H1 (cell line): ENCODE measurements around the gene INCENP. TPM values are rescaled to one million over a fixed set of nuclear protein-coding genes. Genes with fewer than 3 reads are reported as not detected.
"Not testable (repeated sequence)": the region's sequence is repeated elsewhere in the genome, so short reads cannot be mapped to it uniquely, and the experiment has no call there.

ENCODE experiments used
- CTCF ChIA-PET: fragments of 300-600 bp; sonication (Branson Sonifier 250); formaldehyde crosslinking; loops from one replicate; lab custom pipeline; 2021; ENCODE audit not compliant: partially characterized antibody; lab: Charles Lee
- POLR2A ChIA-PET: fragments of 300-600 bp; sonication (Branson Sonifier 250); formaldehyde crosslinking; loops from one replicate; lab custom pipeline; 2021; ENCODE audit warnings: inconsistent platforms; ENCODE audit not compliant: partially characterized antibody; lab: Charles Lee
- DNase-seq, 2 experiments: peaks; one replicate each; pipeline versions ENCODE4 v3.0.0 to v3.0.0-alpha.2; 2010 to 2022; ENCODE audit warnings: low spot score in 2 of 2, low read depth in 1 of 2, mixed read lengths in 1 of 2
- FAIRE-seq: peaks from 2 replicates; lab custom pipeline; 2011; peaks lifted over from hg19 to GRCh38; lab: Jason Lieb, UNC
- H2AFZ ChIP-seq: 2 replicates; pipeline ENCODE4 v1.8.1; 2012; ENCODE audit warnings: low read length, inconsistent platforms
- H2AK5ac ChIP-seq: 2 replicates; pipeline ENCODE4 v1.6.1; 2013; ENCODE audit warnings: low read depth, low read length
- H2BK120ac ChIP-seq: replicated peaks from 2 replicates; pipeline ENCODE3; 2013; ENCODE audit warnings: low read depth, low read length, inconsistent platforms
- H2BK12ac ChIP-seq: 2 replicates; pipeline ENCODE4 v1.6.1; 2013; ENCODE audit warnings: low read depth, low read length
- H2BK15ac ChIP-seq: 2 replicates; pipeline ENCODE4 v1.6.1; 2013; ENCODE audit warnings: low read length
- H2BK20ac ChIP-seq: 2 replicates; pipeline ENCODE4 v1.6.1; 2013; ENCODE audit warnings: low read length
- H2BK5ac ChIP-seq: 2 replicates; pipeline ENCODE4 v1.6.1; 2013; ENCODE audit warnings: low read depth, low read length
- H3K14ac ChIP-seq: 2 replicates; pipeline ENCODE4 v1.6.1; 2013; ENCODE audit warnings: inconsistent platforms; ENCODE audit not compliant: insufficient read length
- H3K18ac ChIP-seq: 2 replicates; pipeline ENCODE4 v1.6.1; 2013; ENCODE audit warnings: low read length; ENCODE audit errors: extremely low read depth
- H3K23ac ChIP-seq: 2 replicates; pipeline ENCODE4 v1.6.1; 2013; ENCODE audit warnings: inconsistent platforms; ENCODE audit not compliant: insufficient read length
- H3K23me2 ChIP-seq: 2 replicates; pipeline ENCODE4 v1.6.1; 2013; ENCODE audit warnings: low read depth, low read length
- H3K27ac ChIP-seq: 2 replicates; pipeline ENCODE4 v1.6.1; 2011; ENCODE audit warnings: low read depth, low read length, inconsistent platforms
- H3K27me3 ChIP-seq, 4 experiments: replicated peaks in 1 of 4; 1 replicate in 1 of 4; 2 replicates in 3 of 4; pipeline versions ENCODE4 v1.6.1 to v1.8.1; 2011 to 2013; ENCODE audit warnings: low read length in 3 of 4, mild to moderate bottlenecking in 3 of 4, inconsistent platforms in 2 of 4, mixed read lengths in 2 of 4, moderate library complexity in 1 of 4; ENCODE audit not compliant: control insufficient read depth in 3 of 4, insufficient read depth in 3 of 4; ENCODE audit errors: extremely low read depth in 1 of 4
- H3K36me3 ChIP-seq, 4 experiments: 2 replicates each; pipeline versions ENCODE4 v1.6.1 to v1.8.1; 2011 to 2013; ENCODE audit warnings: mild to moderate bottlenecking in 4 of 4, low read length in 3 of 4, moderate library complexity in 2 of 4, control low read depth in 1 of 4, inconsistent platforms in 1 of 4; ENCODE audit not compliant: insufficient read depth in 4 of 4, control insufficient read depth in 2 of 4
- H3K4ac ChIP-seq: replicated peaks from 2 replicates; pipeline ENCODE3; 2013; ENCODE audit warnings: low read length, low read depth, mixed read lengths, inconsistent platforms; ENCODE audit not compliant: insufficient read length
- H3K4me1 ChIP-seq, 4 experiments: replicated peaks in 1 of 4; 1 replicate in 1 of 4; 2 replicates in 3 of 4; pipeline versions ENCODE4 v1.6.1 to v1.8.1; 2011 to 2013; ENCODE audit warnings: low read length in 3 of 4, inconsistent platforms in 2 of 4, mixed read lengths in 1 of 4; ENCODE audit not compliant: insufficient read depth in 4 of 4, control insufficient read depth in 3 of 4
- H3K4me2 ChIP-seq, 2 experiments: 2 replicates each; pipeline versions ENCODE4 v1.6.1 to v1.8.1; 2011 to 2013; ENCODE audit warnings: low read depth in 2 of 2, low read length in 2 of 2, control low read depth in 1 of 2, inconsistent platforms in 1 of 2, mild to moderate bottlenecking in 1 of 2; ENCODE audit not compliant: insufficient read depth in 1 of 2
- H3K4me3 ChIP-seq, 4 experiments: fragments of 200-600, 300-600 bp in 1 of 4; sonication (generic), shearing (Covaris generic), sonication (Bioruptor Twin) in 1 of 4; 2 replicates each; pipeline versions ENCODE4 v1.5.1 to v1.8.1; 2011 to 2016; ENCODE audit warnings: low read length in 4 of 4, low read depth in 3 of 4, control low read depth in 2 of 4, inconsistent platforms in 2 of 4, mild to moderate bottlenecking in 2 of 4, mixed read lengths in 1 of 4, moderate library complexity in 1 of 4; ENCODE audit not compliant: insufficient read depth in 2 of 4; ENCODE audit errors: extremely low read depth in 1 of 4
- H3K56ac ChIP-seq: replicated peaks from 2 replicates; pipeline ENCODE3; 2013; ENCODE audit warnings: low read depth, mild to moderate bottlenecking, mixed read lengths, low read length, inconsistent platforms; ENCODE audit not compliant: insufficient read length
- H3K79me1 ChIP-seq: 2 replicates; pipeline ENCODE4 v1.6.1; 2013; ENCODE audit warnings: low read depth, low read length, control low read depth
- H3K79me2 ChIP-seq, 2 experiments: 2 replicates each; pipeline versions ENCODE4 v1.6.1 to v1.8.1; 2012 to 2013; ENCODE audit warnings: low read length in 2 of 2, mild to moderate bottlenecking in 2 of 2, inconsistent platforms in 1 of 2; ENCODE audit not compliant: insufficient read depth in 2 of 2, control insufficient read depth in 1 of 2
- H3K9ac ChIP-seq, 4 experiments: replicated peaks in 1 of 4; 1 replicate in 1 of 4; 2 replicates in 3 of 4; pipeline versions ENCODE4 v1.6.1 to v1.8.1; 2011 to 2013; ENCODE audit warnings: low read depth in 3 of 4, low read length in 3 of 4, control low read depth in 2 of 4, mild to moderate bottlenecking in 2 of 4, moderate library complexity in 2 of 4, inconsistent platforms in 1 of 4; ENCODE audit errors: extremely low read depth in 1 of 4
- H3K9me3 ChIP-seq, 2 experiments: 2 replicates each; pipeline versions ENCODE4 v1.6.1 to v1.8.1; 2012 to 2013; ENCODE audit warnings: mild to moderate bottlenecking in 2 of 2, moderate library complexity in 2 of 2, control low read depth in 1 of 2, inconsistent platforms in 1 of 2, low read depth in 1 of 2, low read length in 1 of 2, mixed read lengths in 1 of 2; ENCODE audit not compliant: insufficient read depth in 2 of 2
- H4K20me1 ChIP-seq, 2 experiments: replicated peaks in 1 of 2; 2 replicates each; pipeline versions ENCODE3 to v1.8.1; 2011 to 2013; ENCODE audit warnings: inconsistent platforms in 2 of 2, low read length in 2 of 2, mild to moderate bottlenecking in 1 of 2; ENCODE audit not compliant: insufficient read depth in 2 of 2, control insufficient read depth in 1 of 2
- H4K5ac ChIP-seq: 2 replicates; pipeline ENCODE4 v1.6.1; 2013; ENCODE audit warnings: low read length, low read depth, mixed read lengths, inconsistent platforms; ENCODE audit not compliant: insufficient read length
- H4K8ac ChIP-seq: 2 replicates; pipeline ENCODE4 v1.8.0; 2013; ENCODE audit warnings: mild to moderate bottlenecking, moderate library complexity, low read length, inconsistent platforms; ENCODE audit not compliant: insufficient read depth; ENCODE audit errors: extremely low read depth
- H4K91ac ChIP-seq: replicated peaks from 2 replicates; pipeline ENCODE3; 2013; ENCODE audit warnings: low read length, mixed read lengths, inconsistent platforms; ENCODE audit not compliant: insufficient read length
- WGBS, 2 experiments: shearing (Covaris generic) in 1 of 2; methylation state at CpG; one replicate each; pipeline versions ENCODE4 v1.1.6 to v1.1.7; 2013 to 2015; ENCODE audit warnings: low lambda C conversion rate in 2 of 2, mixed read lengths in 2 of 2, inconsistent platforms in 1 of 2, low coverage in 1 of 2, missing lambda C conversion rate in 1 of 2; ENCODE audit not compliant: insufficient replicate concordance in 2 of 2, insufficient coverage in 1 of 2, insufficient read length in 1 of 2; ENCODE audit errors: extremely low coverage in 1 of 2, missing lambda C conversion rate in 1 of 2; 5-methylcytosine and 5-hydroxymethylcytosine counted together
- polyA plus RNA-seq, 7 experiments: library from polyadenylated mRNA; depleted of rRNA in 3 of 7; stranded (reverse) in 5 of 7; unstranded in 2 of 7; fragments of >200 nt in 5 of 7; fragments of 200-250 nt in 2 of 7; gene quantifications; 1 replicate in 5 of 7; 2 replicates in 1 of 7; 4 replicates in 1 of 7; pipeline versions ENCODE4 v1.2.1 to v1.2.3, GENCODE V29; 2011 to 2013; ENCODE audit warnings: missing spikeins in 2 of 7, mixed read lengths in 2 of 7
- total RNA-seq: library from RNA; stranded (reverse); fragmentation: NEBNext Ultra II Directional; extraction: Animal tissue kit (Norgen Biotek cat#: 25700); gene quantifications from 2 replicates; pipeline ENCODE4 v1.2.1, GENCODE V29; 2021

INCENP gene
- total and polyA plus RNA-seq, 2 of the 8 experiments (the other 6 are each of a cell fraction or from before 2014, with no cell fraction given) = 25.4 to 132 TPM

DNA sequence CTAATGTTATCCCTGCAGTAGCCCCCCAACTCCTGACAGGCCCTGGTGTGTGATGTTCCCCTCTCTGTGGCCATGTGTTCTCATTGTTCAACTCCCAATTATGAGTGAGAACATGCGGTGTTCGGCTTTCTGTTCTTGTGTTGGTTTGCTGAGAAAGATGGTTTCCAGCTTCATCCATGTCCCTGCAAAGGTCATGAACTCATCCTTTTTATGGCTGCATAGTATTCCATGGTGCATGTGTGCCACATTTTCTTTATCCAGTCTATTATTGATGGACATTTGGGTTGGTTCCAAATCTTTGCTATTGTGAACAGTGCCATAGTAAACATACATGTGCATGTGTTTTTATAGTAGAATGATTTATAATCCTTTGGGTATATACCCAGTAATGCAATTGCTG lies 73.6 kb downstream of the INCENP start:
- WGBS, 2 experiments = 87% methylated on average over 2 of the region's 2 CpGs; no CpG with 5 or more reads in 1 of the 2 experiments
- H2BK5ac ChIP-seq, H4K20me1 ChIP-seq, H3K79me1 ChIP-seq, H3K23me2 ChIP-seq, H2BK15ac ChIP-seq, H3K4me3 ChIP-seq, H3K9ac ChIP-seq, H2BK20ac ChIP-seq, H4K91ac ChIP-seq, H3K36me3 ChIP-seq, H3K9me3 ChIP-seq, H3K4me1 ChIP-seq, H2AK5ac ChIP-seq, FAIRE-seq, H4K8ac ChIP-seq, H3K4ac ChIP-seq, H3K27ac ChIP-seq, H3K4me2 ChIP-seq, H3K27me3 ChIP-seq, DNase-seq, H2BK12ac ChIP-seq, H2AFZ ChIP-seq, H4K5ac ChIP-seq, H3K23ac ChIP-seq, H2BK120ac ChIP-seq, POLR2A ChIA-PET, H3K79me2 ChIP-seq, H3K14ac ChIP-seq, H3K18ac ChIP-seq, H3K56ac ChIP-seq: not testable (repeated sequence)
- CTCF ChIA-PET = interaction anchor here (2.0 kb wide), 1 partner anchor 26 kb away, joined by 5 read pairs; no protein-coding TSS in a partner anchor
